Vagina (tissue), 2 donors: ENCODE results near the gene ANXA5.

ENCODE experiments used
- CTCF ChIP-seq, 3 experiments: fragments of 450-650 bp in 2 of 3; fragments of 200-600 bp in 1 of 3; sonication (generic) in 1 of 3; IDR thresholded peaks; one replicate each; pipeline ENCODE4 v1.5.1; 2017 to 2019; ENCODE audit warnings: antibody characterized with exemption in 3 of 3, mild to moderate bottlenecking in 2 of 3, moderate library complexity in 2 of 3
- POLR2AphosphoS5 ChIP-seq, 2 donors: sonication (generic); formaldehyde crosslinking; IDR thresholded peaks; one replicate each; pipeline ENCODE4 v1.9.0; 2017; ENCODE audit warnings: antibody characterized with exemption in 2 of 2, mild to moderate bottlenecking in 2 of 2, low read depth in 1 of 2; ENCODE audit not compliant: insufficient read depth in 1 of 2

DNA sequence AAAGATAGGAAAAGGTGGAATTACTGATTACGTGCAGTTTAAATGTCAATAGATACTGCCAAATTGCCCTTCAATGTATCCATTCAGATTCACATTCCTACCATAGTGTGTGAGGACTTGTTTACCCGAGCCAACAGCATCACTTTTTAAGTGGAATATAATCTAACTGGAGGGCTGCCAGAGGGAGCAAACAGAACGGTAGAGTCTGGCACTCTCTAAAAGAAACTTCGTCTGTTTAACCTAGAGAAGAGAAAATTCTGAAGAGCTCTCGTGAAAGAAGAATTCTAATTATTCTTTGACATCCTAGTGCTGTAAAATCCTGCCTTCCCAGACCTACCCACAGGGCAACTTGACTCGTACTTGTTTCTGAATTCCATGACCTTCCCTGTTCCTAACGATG lies 45.0 kb upstream of the ANXA5 start:
- TF ChIP-seq CTCF (IDR thresholded peaks at IDR 0.05) (no peak), POLR2AphosphoS5 (IDR thresholded peaks at IDR 0.05; ENCODE audit: insufficient read depth in 1 of 2, low read depth in 1 of 2) (no peak)
